GM21526 (cell line): ENCODE data around the gene NOD1.
A peak's percentile ranks its signal among the peaks of the same experiment; 100 is the strongest.
"Not testable (repeated sequence)": the region's sequence is repeated elsewhere in the genome, so short reads cannot be mapped to it uniquely, and the experiment has no call there.

Experiments used
- ATAC-seq: cut with Tn5 transposase; IDR thresholded peaks from one replicate; pipeline ENCODE4 v1.9.1; 2021; ENCODE audit warnings: moderate library complexity; ENCODE audit not compliant: unreplicated experiment, low FRiP score

NOD1 gene, protein sequence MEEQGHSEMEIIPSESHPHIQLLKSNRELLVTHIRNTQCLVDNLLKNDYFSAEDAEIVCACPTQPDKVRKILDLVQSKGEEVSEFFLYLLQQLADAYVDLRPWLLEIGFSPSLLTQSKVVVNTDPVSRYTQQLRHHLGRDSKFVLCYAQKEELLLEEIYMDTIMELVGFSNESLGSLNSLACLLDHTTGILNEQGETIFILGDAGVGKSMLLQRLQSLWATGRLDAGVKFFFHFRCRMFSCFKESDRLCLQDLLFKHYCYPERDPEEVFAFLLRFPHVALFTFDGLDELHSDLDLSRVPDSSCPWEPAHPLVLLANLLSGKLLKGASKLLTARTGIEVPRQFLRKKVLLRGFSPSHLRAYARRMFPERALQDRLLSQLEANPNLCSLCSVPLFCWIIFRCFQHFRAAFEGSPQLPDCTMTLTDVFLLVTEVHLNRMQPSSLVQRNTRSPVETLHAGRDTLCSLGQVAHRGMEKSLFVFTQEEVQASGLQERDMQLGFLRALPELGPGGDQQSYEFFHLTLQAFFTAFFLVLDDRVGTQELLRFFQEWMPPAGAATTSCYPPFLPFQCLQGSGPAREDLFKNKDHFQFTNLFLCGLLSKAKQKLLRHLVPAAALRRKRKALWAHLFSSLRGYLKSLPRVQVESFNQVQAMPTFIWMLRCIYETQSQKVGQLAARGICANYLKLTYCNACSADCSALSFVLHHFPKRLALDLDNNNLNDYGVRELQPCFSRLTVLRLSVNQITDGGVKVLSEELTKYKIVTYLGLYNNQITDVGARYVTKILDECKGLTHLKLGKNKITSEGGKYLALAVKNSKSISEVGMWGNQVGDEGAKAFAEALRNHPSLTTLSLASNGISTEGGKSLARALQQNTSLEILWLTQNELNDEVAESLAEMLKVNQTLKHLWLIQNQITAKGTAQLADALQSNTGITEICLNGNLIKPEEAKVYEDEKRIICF

DNA sequence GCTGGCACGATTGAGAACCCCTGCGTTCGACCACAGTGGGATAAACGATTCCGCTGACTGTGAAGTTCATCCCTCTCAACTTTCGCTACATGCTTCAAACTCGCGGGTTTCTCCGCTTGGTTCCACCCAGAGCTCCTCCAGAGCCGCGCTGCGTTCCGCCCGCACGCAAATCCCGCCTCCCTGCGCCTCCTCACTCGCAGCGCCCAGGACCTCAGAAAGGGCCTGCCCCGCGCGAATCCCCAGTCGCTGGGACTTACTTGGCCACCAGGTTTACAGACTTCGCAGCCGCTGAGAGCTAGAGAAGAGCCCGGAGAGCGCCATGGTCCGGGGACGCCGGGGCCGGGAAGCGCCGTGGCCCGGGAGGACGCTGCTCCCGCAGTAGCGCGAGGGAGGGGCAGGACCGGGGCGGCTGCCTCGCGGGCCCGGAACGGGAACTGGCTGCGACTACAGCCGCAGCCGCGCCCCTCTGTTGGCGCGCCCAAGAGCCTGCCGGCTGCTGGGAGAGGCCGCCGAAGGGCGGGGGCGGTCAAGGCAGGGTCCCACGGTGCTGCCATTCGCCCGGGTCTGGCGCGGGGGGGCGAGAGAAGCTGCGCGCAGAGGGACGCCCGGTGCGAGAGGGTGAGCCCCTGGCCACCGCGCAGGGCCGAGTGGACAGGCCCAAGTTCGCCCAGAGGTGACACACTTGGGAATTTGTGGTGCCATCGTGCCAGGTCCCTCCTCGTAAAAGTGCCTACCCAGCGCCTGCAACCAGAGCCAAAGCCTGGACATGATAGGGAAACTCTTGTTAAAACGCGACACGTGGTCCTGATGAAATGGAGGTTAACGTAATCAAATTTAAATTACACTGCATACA, at the start of gene NOD1:
Gene NOD1 (minus strand): TSS at position 436 of the 853 bp plus-strand sequence. CDS start 21,863 bp downstream, outside the sequence.
- ATAC-seq: peak; percentile 86

GRCh38 chr7:30527297-30527696, 48.7 kb upstream of the NOD1 start:
- ATAC-seq: not testable (repeated sequence)

DNA sequence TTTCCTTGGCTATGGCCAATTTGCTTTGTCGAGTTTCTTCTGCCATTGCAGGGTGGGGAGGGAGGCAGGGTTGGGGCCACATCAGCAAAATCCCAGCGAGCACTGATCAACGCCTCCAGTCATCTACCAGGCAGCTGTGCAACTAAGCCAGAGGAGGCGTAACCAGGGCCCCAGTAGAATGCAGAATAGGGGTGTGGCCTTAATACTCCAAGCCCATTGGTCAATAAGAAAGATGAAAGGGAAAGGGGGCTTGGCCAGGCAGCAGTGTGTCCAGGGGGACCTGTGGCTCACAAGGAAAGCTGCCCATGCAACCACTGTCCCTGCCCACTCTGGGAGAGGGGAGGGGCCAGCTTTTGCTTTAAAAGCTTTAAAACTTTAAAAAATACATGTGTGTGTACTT, 47.6 kb upstream of the NOD1 start:
- ATAC-seq: no peak

GRCh38 chr7:30525429-30525828, 46.8 kb upstream of the NOD1 start:
- ATAC-seq: no peak

- no peak for ATAC-seq
Measured at GRCh38 chr7:30524545-30524944, 46.0 kb upstream of the NOD1 start.

DNA sequence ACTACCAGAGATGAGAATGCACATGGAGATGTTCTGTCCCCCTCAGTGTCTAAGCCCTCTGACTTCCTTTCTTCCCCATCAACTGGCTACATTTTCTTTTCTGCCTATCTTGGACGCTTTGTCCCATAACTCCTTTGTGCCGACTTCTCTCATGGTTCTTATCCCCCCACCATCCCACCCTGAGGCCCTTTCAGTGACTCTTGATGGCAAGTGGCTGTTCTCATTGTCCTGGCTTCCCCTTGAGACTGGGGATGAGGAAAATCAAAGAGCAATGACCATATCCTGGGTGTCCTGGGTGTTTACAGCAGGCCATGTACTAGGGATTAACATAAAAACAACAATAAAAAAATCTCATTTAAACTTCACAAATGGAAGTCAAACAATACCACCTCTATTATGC, 44.9 kb upstream of the NOD1 start:
- no peak for ATAC-seq

- no peak for ATAC-seq
Measured at GRCh38 chr7:30522159-30522558, 43.6 kb upstream of the NOD1 start.

- ATAC-seq: no peak
Measured at GRCh38 chr7:30521532-30521931, 42.9 kb upstream of the NOD1 start.

DNA sequence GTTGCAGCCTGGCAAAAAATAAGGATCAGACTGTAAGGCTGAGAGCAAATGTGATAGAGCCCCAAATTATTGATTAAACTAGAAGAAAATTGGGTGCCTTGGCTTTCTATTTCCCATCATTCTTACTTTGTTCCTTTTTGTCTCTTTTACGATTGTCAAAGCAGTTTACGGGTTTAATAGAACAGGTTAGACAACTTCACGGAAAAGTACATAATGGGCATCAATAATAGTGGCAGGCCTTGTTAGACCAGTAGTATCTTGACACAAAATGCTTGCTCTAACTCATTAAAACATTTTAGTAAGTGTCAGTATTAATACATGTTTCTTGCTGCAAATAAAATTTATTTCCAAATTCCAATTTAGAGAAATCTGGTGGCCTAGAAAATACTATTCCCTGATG, 40.5 kb upstream of the NOD1 start:
- ATAC-seq: no peak

GRCh38 chr7:30515761-30516160, 37.2 kb upstream of the NOD1 start:
- ATAC-seq: no peak

DNA sequence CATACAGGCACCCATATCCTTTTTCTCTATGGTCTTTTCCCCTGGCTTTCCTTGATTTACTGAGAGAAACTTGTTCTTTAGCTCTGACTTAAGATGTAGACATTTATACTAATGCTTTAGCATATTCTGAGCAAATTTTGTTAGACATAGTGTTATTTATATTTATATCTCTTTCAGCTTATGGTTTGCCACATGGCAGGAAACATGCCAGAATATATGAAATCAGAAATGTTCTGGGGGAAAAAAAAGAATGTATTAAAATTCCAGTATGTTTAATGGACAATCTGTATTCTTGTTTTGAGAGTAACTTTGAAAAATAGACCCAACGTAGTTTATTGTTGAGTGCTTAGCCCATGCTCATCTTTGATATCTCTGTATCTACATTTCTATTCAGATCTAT, 36.2 kb upstream of the NOD1 start:
- ATAC-seq: no peak

- ATAC-seq: no peak
Measured at GRCh38 chr7:30514177-30514576, 35.6 kb upstream of the NOD1 start.

- ATAC-seq: no peak
Measured at GRCh38 chr7:30513762-30514161, 35.2 kb upstream of the NOD1 start.

DNA sequence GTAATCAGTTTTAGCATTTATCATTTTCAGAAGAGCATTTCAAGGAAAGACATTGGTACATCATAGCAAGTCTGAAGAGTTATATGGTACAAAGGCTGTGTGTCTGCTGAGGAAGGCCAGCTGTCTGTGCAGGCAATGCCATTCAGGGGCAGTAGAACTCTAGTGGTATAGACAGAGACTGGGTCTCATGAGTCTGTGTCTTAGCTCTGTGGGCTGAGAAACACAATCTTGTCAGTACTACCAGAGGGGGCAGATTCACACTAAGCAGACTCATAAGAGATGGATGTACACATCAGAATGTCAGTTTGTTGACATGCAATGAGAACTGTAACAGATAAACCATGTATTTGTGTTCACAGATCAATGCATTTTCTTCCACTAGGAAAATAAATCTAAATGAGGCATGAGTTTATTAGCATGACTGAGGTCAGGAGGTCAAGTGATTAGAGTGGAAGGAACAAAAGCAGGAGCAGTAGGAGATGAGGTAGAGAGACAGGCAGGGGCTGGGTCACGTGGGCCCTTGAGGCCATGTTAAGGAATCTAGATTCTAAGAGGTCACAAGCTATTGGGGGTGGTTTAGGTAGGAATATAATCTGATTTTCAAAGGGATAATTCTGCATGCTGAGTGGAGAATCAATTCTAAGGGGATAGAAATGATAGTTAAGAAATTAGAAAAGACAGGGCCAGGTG, 33.5 kb upstream of the NOD1 start:
- ATAC-seq: no peak

DNA sequence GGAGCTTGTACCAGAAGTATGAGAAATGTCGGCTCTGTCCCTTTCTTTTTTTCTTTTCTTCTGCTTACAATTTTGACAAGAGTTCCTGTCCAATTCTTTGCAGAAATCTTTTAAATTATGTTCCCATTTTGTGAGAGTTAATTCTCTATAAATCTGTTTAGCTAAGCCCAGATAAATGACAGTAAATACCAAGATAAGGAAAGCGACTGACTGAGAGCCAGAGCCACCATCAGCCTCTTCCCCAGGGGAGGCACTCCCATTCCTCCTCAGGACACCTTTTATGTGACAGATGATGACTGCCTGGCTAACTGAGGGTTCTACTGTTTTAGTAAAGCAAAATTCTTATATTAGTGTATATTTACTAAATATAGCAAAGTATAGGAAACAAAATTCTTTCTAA, 32.9 kb upstream of the NOD1 start:
- no peak for ATAC-seq

GRCh38 chr7:30510124-30511075, 31.8 kb upstream of the NOD1 start:
- no peak for ATAC-seq

DNA sequence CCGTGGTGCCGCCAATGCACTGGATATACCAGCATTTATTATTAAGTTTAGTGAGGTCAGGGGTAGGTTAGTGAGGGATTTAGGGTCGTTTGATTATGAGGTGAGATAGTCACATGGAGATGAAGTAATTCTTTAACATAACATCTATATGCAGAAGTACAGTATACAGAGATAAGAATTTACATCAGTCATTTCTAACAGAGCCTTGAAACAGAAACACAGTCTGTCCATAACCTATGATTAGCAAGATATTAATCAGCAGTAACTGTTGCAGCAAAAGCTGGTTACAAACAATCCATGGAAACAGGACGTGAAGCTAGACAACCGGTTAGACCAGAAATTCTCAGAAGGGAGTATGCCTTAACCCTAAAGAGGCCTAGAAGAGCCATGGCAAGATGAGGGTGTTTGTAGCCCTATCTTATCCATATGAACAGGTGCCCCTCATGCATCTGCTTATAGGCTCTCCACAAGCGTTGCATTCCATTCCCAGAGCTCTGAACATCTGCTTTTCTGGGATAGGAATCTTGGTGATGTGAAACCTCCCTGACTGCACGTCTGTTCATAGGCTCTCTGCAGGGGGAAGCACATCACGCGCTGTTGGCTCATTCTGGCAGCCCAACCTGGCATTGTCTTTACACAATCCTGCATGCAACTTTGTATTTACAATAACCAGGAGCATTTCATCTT, 30.7 kb upstream of the NOD1 start:
- ATAC-seq: not testable (repeated sequence)

DNA sequence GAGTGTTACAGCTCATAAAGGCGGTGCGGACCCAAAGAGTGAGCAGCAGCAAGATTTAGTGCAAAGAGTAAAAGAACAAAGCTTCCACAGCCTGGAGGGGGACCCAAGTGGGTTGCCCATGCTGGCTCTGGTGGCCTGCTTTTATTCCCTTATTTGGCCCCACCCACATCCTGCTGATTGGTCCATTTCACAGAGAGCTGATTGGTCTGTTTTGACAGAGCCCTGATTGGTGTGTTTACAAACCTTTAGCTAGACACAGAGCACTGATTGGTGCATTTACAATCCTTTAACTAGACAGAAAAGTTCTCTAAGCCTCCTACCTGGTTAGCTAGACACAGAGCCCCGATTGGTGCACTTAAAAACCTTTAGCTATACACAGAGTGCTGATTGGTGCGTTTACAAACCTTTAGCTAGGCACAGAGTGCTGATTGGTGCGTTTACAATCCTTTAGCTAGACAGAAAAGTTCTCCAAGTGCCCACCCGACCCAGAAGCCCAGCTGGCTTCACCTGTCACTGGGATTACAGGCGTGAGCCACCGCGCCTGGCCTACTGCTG, 28.8 kb upstream of the NOD1 start:
- not testable (repeated sequence) for ATAC-seq
